Ascending aorta (tissue), 2 donors: ENCODE data around the gene ZNF566. TPM values are rescaled to one million over a fixed set of nuclear protein-coding genes. Genes with fewer than 3 reads are reported as not detected.
A peak's percentile ranks its signal among the peaks of the same experiment; 100 is the strongest.
"Not testable (repeated sequence)": the region's sequence is repeated elsewhere in the genome, so short reads cannot be mapped to it uniquely, and the experiment has no call there.

Experiments
- DNase-seq, 2 donors: peaks; one replicate each; pipeline ENCODE4 v3.0.0-alpha.2; 2019; ENCODE audit warnings: low spot score in 2 of 2
- H3K27ac ChIP-seq, 2 donors: fragments of 200-600 bp; sonication (generic); one replicate each; pipeline ENCODE4 v1.5.1; 2016 to 2017; ENCODE audit warnings: mild to moderate bottlenecking in 1 of 2
- H3K27me3 ChIP-seq: fragments of 200-600 bp; sonication (generic); one replicate; pipeline ENCODE4 v1.5.1; 2017
- H3K36me3 ChIP-seq, 2 donors: fragments of 200-600 bp; sonication (generic); one replicate each; pipeline ENCODE4 v1.5.1; 2016
- H3K4me1 ChIP-seq, 2 donors: fragments of 200-600 bp; sonication (generic); one replicate each; pipeline ENCODE4 v1.5.1; 2016 to 2017; ENCODE audit warnings: mild to moderate bottlenecking in 1 of 2
- H3K4me3 ChIP-seq, 2 donors: fragments of 200-600 bp; sonication (generic); one replicate each; pipeline ENCODE4 v1.5.1; 2016 to 2017; ENCODE audit warnings: mild to moderate bottlenecking in 1 of 2
- H3K9me3 ChIP-seq, 2 donors: fragments of 200-600 bp; sonication (generic); one replicate each; pipeline ENCODE4 v1.5.1; 2016
- intact Hi-C: fragments of 100-400 bp; cut with DNase I; formaldehyde crosslinking; loops from one replicate; pipeline ENCODE4 v1.15.1; 2023
- total RNA-seq: library from RNA; depleted of rRNA; stranded (reverse); fragments of >200 nt; gene quantifications from one replicate; pipeline ENCODE4 v1.1.0, GENCODE V29; 2016
- TF ChIP-seq, protein P1 (sequence below), 3 experiments: fragments of 200-600 bp in 2 of 3; fragments of 450-650 bp in 1 of 3; sonication (generic) in 2 of 3; IDR thresholded peaks; one replicate each; pipeline ENCODE4 v1.5.1; 2016 to 2019; ENCODE audit warnings: antibody characterized with exemption in 3 of 3, mild to moderate bottlenecking in 1 of 3, moderate library complexity in 1 of 3

Gene ZNF566
- total RNA-seq, 1 donor from 2014 or later = 9.9 TPM

DNA sequence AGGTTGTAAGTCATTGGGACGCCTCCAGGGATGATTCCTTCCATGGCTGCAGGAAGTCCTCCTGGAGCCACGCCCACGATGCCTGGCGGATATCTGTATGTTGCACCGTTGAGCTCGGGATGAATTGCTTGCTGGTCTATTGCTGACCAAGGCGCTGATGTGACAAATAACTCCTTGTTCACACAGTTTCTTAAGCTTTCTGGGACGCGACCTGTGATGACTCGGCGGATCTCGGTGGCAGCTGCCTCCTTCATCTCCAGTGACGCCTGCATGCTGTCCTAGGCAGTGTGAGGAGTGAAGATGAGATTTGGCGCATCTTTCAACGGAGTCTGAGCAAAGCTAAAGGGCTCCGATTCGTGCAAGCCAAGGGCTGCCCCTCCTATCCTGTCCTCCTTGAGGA, 7.6 kb upstream of the ZNF566 start:
- intact Hi-C loops = no loop called here
- TF ChIP-seq, protein P1, sequence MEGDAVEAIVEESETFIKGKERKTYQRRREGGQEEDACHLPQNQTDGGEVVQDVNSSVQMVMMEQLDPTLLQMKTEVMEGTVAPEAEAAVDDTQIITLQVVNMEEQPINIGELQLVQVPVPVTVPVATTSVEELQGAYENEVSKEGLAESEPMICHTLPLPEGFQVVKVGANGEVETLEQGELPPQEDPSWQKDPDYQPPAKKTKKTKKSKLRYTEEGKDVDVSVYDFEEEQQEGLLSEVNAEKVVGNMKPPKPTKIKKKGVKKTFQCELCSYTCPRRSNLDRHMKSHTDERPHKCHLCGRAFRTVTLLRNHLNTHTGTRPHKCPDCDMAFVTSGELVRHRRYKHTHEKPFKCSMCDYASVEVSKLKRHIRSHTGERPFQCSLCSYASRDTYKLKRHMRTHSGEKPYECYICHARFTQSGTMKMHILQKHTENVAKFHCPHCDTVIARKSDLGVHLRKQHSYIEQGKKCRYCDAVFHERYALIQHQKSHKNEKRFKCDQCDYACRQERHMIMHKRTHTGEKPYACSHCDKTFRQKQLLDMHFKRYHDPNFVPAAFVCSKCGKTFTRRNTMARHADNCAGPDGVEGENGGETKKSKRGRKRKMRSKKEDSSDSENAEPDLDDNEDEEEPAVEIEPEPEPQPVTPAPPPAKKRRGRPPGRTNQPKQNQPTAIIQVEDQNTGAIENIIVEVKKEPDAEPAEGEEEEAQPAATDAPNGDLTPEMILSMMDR (IDR thresholded peaks at IDR 0.05) = no peak

DNA sequence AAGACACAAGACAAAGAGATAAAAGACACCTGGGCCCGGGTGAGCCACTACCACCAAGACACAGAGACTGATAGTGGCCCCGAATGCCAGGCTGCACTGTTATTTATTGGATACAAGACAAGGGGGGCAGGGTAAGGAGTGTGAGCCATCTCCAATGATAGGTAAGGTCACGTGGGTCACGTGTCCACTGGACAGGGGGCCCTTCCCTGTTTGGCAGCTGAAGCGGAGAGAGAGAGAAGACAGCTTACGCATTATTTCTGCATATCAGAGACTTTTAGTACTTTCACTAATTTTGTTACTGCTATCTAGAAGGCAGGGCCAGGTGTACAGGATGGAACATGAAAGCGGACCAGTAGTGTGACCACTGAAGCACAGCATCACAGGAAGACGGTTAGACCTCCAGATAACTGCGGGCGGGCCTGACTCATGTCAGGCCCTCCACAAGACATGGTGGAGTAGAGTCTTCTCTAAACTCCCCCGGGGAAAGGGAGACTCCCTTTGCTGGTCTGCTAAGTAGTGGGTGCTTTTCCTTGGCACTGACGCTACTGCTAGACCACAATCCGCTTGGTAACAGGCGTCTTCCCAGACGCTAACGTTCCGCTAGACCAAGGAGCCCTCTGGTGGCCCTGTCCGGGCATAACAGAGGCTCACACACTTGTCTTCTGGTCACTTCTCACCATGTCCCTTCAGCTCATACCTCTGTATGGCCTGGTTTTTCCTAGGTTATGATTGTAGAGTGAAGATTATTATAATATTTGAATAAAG, 3.5 kb upstream of the ZNF566 start:
- H3K4me1 ChIP-seq, H3K27me3 ChIP-seq, H3K27ac ChIP-seq, intact Hi-C loops, H3K9me3 ChIP-seq, H3K4me3 ChIP-seq, H3K36me3 ChIP-seq: not testable (repeated sequence)
- peak in 1 of 2 donors; percentile 65 for DNase-seq
- TF ChIP-seq, protein P1 (IDR thresholded peaks at IDR 0.05) = peak; percentile 27 to 46 (median 36)

More for the DNA sequence above, 7.6 kb upstream of the ZNF566 start:
- H3K9me3 ChIP-seq = peaks cover 31 to 44% of the 10 kb centered on the region in 2 donors
- no peak overlapping the region for H3K4me3 ChIP-seq
- DNase-seq = no peak
- no peak overlapping the region for H3K27ac ChIP-seq
- no peaks in the 10 kb centered on the region for H3K36me3 ChIP-seq
- H3K4me1 ChIP-seq = no peaks in the 10 kb centered on the region
- H3K27me3 ChIP-seq = no peaks in the 10 kb centered on the region

DNA sequence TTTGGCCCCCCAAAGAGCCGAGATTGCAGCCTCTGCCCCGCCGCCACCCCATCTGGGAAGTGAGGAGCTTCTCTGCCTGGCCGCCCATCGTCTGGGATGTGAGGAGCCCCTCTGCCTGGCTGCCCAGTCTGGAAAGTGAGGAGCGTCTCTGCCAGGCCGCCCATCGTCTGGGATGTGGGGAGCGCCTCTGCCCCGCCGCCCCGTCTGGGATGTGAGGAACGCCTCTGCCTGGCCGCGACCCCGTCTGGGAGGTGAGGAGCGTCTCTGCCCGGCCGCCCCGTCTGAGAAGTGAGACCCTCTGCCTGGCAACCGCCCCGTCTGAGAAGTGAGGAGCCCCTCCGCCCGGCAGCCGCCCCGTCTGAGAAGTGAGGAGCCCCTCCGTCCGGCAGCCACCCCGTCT, 1.5 kb upstream of the ZNF566 start:
- DNase-seq, H3K27ac ChIP-seq, H3K36me3 ChIP-seq, H3K4me1 ChIP-seq, intact Hi-C loops, H3K27me3 ChIP-seq, H3K9me3 ChIP-seq, H3K4me3 ChIP-seq: not testable (repeated sequence)

DNA sequence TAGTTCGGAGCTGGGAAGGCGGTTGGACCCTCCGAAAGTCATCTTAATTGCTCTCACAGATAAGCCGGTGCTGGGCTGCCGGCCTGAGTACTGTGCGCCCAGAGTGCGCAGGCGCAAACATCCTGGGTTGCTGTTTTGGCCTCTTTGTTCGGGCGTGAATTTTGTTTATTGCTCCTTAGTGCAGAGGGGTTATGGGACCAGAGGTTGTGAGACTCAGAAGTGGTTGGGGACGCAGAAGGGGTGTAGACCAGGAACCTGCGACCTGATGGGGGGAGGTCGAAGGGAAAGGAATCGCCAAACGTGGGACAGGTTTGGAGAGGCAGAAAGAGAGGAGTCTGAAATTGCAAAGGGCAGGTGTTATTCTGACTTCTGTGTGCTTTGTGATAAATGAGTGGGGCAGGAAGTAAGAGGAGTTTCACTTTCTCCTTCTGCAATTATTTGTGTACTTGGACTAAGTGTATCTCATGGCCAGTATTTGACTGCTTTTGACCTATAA, 607 bp upstream of the ZNF566 start:
- Histone ChIP-seq H3K4me3 (peak overlapping the region; percentile 71 to 72), H3K27me3 (no peaks in the 10 kb centered on the region)
- intact Hi-C loops = loop anchor here (1.0 to 10.0 kb wide), 8 partner anchors 38 to 1718 kb away; partner anchors contain the start of genes ZFP14, ZFP82, ZNF146 and ZNF260

DNA sequence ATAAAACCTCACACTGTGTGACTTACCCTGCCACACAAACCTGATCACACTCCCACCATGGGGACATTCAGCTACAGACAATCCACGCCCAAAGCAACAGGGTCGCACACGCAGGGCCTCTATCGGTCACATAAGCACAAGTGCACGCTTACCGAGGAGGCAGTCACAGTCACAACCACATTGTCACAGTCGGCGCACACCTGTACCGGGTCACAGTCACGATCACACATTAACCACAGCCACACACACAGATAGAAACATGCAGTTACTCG, 579 bp downstream of the ZNF566 start:
- peaks cover 0 to 6% of the 10 kb centered on the region in 2 donors for H3K36me3 ChIP-seq
- intact Hi-C loops = loop anchor here (1.0 to 10.0 kb wide), 8 partner anchors 40 to 1716 kb away; partner anchors contain the start of genes ZFP14, ZFP82, ZNF146 and ZNF260
- peaks cover 0 to 5% of the 10 kb centered on the region in 2 donors for H3K4me1 ChIP-seq
- TF ChIP-seq, protein P1 (IDR thresholded peaks at IDR 0.05) = no peak
- peak overlapping the region; percentile 71 to 72 for H3K4me3 ChIP-seq
- H3K27ac ChIP-seq = peak overlapping the region; percentile 92 to 94
- H3K9me3 ChIP-seq = peaks cover 3 to 12% of the 10 kb centered on the region in 2 donors
- H3K27me3 ChIP-seq = no peaks in the 10 kb centered on the region
- no peak for DNase-seq

More for the DNA sequence above, 607 bp upstream of the ZNF566 start:
- Histone ChIP-seq H3K9me3 (peaks cover 3 to 4% of the 10 kb centered on the region in 2 donors), H3K36me3 (peaks cover 0 to 6% of the 10 kb centered on the region in 2 donors), H3K27ac (peak overlapping the region; percentile 92 to 94), H3K4me1 (peaks cover 0 to 5% of the 10 kb centered on the region in 2 donors)
- TF ChIP-seq, protein P1 (IDR thresholded peaks at IDR 0.05) = no peak
- DNase-seq = peak; percentile 33 to 84
